ENCODE measurements around the gene PCDHGC4. TPM values are rescaled to one million over a fixed set of nuclear protein-coding genes. Genes with fewer than 3 reads are reported as not detected.
A peak's percentile ranks its signal among the peaks of the same experiment; 100 is the strongest.

The PCDHGC4 gene
- total and polyA plus RNA-seq, 7 donors = 0.06 to 1.2 (median 0.36) TPM; not detected in 1

- H3K27me3 ChIP-seq (ENCODE audit: insufficient read depth in 3 of 3, low read length in 2 of 3) = no peaks in the 10 kb centered on the region
- intact Hi-C loops (cut with DNase I) = loop anchor here (5.0 kb wide), 2 partner anchors 35 to 100 kb away; partner anchors contain the start of gene PCDHGA11 (in 1 of the 2)
- ATAC-seq = no peak
- peaks cover 69% of the 10 kb centered on the region for H3K4me1 ChIP-seq
- no peak overlapping the region for H3K4me3 ChIP-seq
- DNase-seq = no peak
- peaks cover 12 to 66% of the 10 kb centered on the region in 2 donors for H3K36me3 ChIP-seq (ENCODE audit: insufficient read depth in 1 of 2, low read depth in 1 of 2)
- 13 to 29% (median 24%) methylated on average over 2 of the region's 2 CpGs for WGBS, 3 donors
- H3K9me3 ChIP-seq = no peaks in the 10 kb centered on the region
- peak overlapping the region; percentile 90 for H3K27ac ChIP-seq
- no peak for TF ChIP-seq CTCF (IDR thresholded peaks at IDR 0.05)
Measured at GRCh38 chr5:141522301-141522700, 37.5 kb downstream of the PCDHGC4 start.

GRCh38 chr5:141523991-141524390 lies 39.2 kb downstream of the PCDHGC4 start:
- ATAC-seq (no peak), DNase-seq (no peak)
- Histone ChIP-seq H3K27me3 (ENCODE audit: insufficient read depth in 3 of 3, low read length in 2 of 3) (no peaks in the 10 kb centered on the region), H3K4me3 (no peak overlapping the region), H3K4me1 (peaks cover 66% of the 10 kb centered on the region), H3K9me3 (no peaks in the 10 kb centered on the region), H3K36me3 (ENCODE audit: insufficient read depth in 1 of 2, low read depth in 1 of 2) (peaks cover 11 to 68% of the 10 kb centered on the region in 2 donors), H3K27ac (peak overlapping the region; percentile 43)
- intact Hi-C loops (cut with DNase I) = loop anchor here (2.0 to 5.0 kb wide), 3 partner anchors 33 to 102 kb away; partner anchors contain the start of genes PCDHGA11 (in 1 of the 2) and PCDHGC3 (in 1 of the 2)
- 60 to 84% (median 68%) methylated on average over 8 of the region's 8 CpGs for WGBS, 3 donors
- no peak for TF ChIP-seq CTCF (IDR thresholded peaks at IDR 0.05)

GRCh38 chr5:141524604-141525597 lies 40.1 kb downstream of the PCDHGC4 start:
- H3K27ac ChIP-seq = peak overlapping the region; percentile 77
- peaks cover 8 to 71% of the 10 kb centered on the region in 2 donors for H3K36me3 ChIP-seq (ENCODE audit: insufficient read depth in 1 of 2, low read depth in 1 of 2)
- WGBS, 3 donors = 30 to 32% (median 31%) methylated on average over 12 of the region's 12 CpGs
- H3K9me3 ChIP-seq = no peaks in the 10 kb centered on the region
- H3K27me3 ChIP-seq (ENCODE audit: insufficient read depth in 3 of 3, low read length in 2 of 3) = no peaks in the 10 kb centered on the region
- intact Hi-C loops (cut with DNase I) = loop anchor here (2.0 to 5.0 kb wide), 3 partner anchors 32 to 103 kb away; partner anchors contain the start of genes PCDHGA11 (in 1 of the 2) and PCDHGC3 (in 1 of the 2)
- peak; percentile 84 to 91 for DNase-seq
- H3K4me3 ChIP-seq = no peak overlapping the region
- TF ChIP-seq CTCF (IDR thresholded peaks at IDR 0.05) = peak; percentile 99
- H3K4me1 ChIP-seq = peaks cover 65% of the 10 kb centered on the region
- ATAC-seq = peak; percentile 78 to 84 (median 82)

- H3K9me3 ChIP-seq = no peaks in the 10 kb centered on the region
- peak overlapping the region; percentile 77 for H3K27ac ChIP-seq
- TF ChIP-seq CTCF (IDR thresholded peaks at IDR 0.05) = no peak
- peaks cover 8 to 74% of the 10 kb centered on the region in 2 donors for H3K36me3 ChIP-seq (ENCODE audit: insufficient read depth in 1 of 2, low read depth in 1 of 2)
- DNase-seq = no peak
- ATAC-seq = no peak
- H3K4me3 ChIP-seq = no peak overlapping the region
- H3K4me1 ChIP-seq = peaks cover 58% of the 10 kb centered on the region
- H3K27me3 ChIP-seq (ENCODE audit: insufficient read depth in 3 of 3, low read length in 2 of 3) = no peaks in the 10 kb centered on the region
- intact Hi-C loops (cut with DNase I) = loop anchor here in 1 of 2 donors (2.0 kb wide), 1 partner anchor 51 kb away; the partner anchor contains the start of gene PCDHGC3
- WGBS, 3 donors = 65 to 74% (median 72%) methylated on average over 7 of the region's 7 CpGs
Measured at GRCh38 chr5:141525653-141526052, 40.8 kb downstream of the PCDHGC4 start.

Data from psoas muscle (tissue), 8 donors.